ENCODE results near the gene TSPAN18.
A peak's percentile ranks its signal among the peaks of the same experiment; 100 is the strongest.

TSPAN18 gene

DNA sequence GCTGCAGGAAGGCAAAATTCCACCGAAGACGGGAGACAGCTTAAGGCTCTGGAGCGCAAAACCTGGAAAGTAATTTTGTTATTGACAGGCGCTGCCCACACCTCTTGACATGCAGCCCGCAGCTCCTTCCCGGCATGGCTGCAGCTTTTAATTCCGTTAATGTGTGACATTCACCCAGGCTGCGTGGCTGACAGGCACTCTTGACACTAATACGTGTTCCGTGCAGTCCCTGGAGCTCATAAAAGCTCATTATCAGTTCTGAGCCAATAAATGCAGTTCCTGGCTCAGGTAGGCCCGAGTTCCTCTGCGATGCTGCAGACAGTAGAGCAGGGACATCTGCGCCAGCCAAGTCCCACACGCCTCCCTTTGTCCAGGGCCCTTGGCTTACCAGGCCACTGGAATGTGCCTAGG is 34.8 kb downstream of the TSPAN18 start:
- TF ChIP-seq, protein P1, sequence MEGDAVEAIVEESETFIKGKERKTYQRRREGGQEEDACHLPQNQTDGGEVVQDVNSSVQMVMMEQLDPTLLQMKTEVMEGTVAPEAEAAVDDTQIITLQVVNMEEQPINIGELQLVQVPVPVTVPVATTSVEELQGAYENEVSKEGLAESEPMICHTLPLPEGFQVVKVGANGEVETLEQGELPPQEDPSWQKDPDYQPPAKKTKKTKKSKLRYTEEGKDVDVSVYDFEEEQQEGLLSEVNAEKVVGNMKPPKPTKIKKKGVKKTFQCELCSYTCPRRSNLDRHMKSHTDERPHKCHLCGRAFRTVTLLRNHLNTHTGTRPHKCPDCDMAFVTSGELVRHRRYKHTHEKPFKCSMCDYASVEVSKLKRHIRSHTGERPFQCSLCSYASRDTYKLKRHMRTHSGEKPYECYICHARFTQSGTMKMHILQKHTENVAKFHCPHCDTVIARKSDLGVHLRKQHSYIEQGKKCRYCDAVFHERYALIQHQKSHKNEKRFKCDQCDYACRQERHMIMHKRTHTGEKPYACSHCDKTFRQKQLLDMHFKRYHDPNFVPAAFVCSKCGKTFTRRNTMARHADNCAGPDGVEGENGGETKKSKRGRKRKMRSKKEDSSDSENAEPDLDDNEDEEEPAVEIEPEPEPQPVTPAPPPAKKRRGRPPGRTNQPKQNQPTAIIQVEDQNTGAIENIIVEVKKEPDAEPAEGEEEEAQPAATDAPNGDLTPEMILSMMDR (IDR thresholded peaks at IDR 0.05; ENCODE audit: insufficient read depth, low read depth, low read length, missing control alignments): no peak
- H3K4me3 ChIP-seq (ENCODE audit: low read depth, low read length): no peak overlapping the region
- no peak for DNase-seq (ENCODE audit: low read depth)

DNA sequence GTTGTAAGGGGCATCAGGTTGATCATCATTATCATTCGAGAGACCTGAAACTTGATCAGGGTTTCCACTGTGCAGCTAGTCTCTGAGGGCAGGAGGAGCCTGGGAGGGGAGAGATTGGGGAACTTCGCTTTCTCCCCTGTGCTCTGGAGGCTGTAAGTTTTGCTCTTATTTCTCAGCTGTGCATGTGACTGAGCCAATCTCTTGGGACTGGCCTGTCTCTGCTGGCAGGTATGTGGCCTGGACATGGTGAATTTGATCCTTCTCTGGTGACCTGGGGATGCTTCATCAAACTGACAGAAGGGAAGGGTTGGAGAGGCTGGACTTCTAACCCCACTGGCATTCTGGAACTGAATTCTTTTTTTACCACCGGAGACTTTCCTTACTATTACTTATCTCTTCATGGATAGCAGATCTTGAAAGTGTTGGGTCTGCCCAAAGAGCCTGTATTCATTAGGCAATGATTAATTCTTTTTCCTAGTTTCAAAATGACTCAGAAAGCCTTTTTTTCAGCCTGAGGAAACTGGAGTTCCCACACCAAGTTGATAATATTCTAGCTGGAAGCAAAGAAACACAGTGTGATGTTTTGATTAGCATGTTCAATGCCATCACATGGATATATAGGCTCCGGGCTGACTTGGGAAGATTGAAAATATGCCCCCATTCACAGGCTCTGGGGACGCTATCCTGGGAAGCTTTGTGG is 36.5 kb downstream of the TSPAN18 start:
- peak; percentile 3 for DNase-seq (ENCODE audit: low read depth)
- TF ChIP-seq, protein P1 (IDR thresholded peaks at IDR 0.05; ENCODE audit: insufficient read depth, low read depth, low read length, missing control alignments): no peak
- no peak overlapping the region for H3K4me3 ChIP-seq (ENCODE audit: low read depth, low read length)

DNA sequence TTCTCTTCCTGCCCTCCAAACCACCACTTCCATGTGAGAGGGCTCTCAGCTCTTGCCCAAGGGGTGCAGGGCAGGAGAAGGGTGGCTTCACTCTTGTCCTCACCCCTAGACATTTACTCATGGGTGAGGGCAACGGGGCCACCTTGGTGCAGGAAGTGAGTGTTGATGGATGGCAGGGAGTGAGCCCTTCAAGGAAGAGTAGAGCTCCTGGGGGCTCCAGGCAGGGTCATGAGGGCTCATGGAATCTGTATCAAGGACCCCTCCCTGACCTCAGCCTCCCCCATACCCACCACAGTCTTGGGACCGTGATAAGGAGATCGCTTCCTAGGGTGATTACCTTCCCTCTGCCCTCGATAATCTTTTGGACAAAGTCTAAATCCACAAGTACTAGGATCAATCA is 37.8 kb downstream of the TSPAN18 start:
- TF ChIP-seq, protein P1 (IDR thresholded peaks at IDR 0.05; ENCODE audit: insufficient read depth, low read depth, low read length, missing control alignments): no peak
- no peak overlapping the region for H3K4me3 ChIP-seq (ENCODE audit: low read depth, low read length)
- DNase-seq (ENCODE audit: low read depth): no peak

DNA sequence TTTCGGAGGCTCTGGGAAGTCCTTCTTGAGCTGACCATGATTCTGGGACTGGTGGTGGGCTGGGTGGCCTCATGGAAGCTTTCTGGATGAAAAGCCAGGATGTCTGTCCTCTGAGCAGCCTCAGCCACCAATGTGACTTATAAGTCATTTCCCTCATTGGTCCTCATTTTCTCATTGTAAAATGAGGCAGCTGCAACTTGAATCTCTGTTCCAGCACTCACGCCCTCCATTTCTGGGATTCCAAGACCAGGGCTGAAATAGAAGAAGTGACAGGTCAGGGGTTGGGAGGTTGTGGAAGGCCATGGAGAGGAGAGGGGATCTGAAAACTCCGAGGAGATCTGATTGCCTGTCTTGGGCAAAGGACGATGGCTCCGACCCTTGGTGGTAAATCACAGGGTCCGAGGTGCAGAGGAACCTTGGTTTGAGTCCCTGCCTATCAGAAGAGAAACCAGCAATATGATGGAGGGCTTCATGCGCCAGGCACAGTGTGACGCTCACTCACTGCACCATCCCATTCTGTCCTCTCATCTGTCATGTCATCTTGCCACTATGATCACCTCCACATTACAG is 38.3 kb downstream of the TSPAN18 start:
- no peak for DNase-seq (ENCODE audit: low read depth)
- TF ChIP-seq, protein P1 (IDR thresholded peaks at IDR 0.05; ENCODE audit: insufficient read depth, low read depth, low read length, missing control alignments): no peak
- no peak overlapping the region for H3K4me3 ChIP-seq (ENCODE audit: low read depth, low read length)

DNA sequence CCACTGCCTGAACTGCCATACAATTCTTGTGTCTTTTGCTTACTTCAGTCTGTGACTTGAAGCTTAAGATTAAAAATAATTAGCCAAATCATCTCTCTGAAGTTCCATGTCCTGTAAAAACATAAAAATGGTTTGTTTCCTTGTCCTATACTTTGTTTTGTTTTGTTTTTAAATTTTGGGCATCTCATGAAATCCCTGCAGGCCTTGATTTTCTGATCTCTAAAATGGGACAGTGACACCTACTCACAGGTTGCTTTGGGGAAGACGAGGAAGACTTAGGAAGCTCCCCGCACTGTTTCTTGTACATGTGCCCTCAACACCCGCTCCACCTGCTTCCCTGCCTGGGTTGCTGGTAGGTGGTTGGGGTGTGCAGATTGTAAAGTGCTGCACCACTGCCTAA is 38.9 kb downstream of the TSPAN18 start:
- no peak overlapping the region for H3K4me3 ChIP-seq (ENCODE audit: low read depth, low read length)
- DNase-seq (ENCODE audit: low read depth): no peak
- TF ChIP-seq, protein P1 (IDR thresholded peaks at IDR 0.05; ENCODE audit: insufficient read depth, low read depth, low read length, missing control alignments): no peak

DNA sequence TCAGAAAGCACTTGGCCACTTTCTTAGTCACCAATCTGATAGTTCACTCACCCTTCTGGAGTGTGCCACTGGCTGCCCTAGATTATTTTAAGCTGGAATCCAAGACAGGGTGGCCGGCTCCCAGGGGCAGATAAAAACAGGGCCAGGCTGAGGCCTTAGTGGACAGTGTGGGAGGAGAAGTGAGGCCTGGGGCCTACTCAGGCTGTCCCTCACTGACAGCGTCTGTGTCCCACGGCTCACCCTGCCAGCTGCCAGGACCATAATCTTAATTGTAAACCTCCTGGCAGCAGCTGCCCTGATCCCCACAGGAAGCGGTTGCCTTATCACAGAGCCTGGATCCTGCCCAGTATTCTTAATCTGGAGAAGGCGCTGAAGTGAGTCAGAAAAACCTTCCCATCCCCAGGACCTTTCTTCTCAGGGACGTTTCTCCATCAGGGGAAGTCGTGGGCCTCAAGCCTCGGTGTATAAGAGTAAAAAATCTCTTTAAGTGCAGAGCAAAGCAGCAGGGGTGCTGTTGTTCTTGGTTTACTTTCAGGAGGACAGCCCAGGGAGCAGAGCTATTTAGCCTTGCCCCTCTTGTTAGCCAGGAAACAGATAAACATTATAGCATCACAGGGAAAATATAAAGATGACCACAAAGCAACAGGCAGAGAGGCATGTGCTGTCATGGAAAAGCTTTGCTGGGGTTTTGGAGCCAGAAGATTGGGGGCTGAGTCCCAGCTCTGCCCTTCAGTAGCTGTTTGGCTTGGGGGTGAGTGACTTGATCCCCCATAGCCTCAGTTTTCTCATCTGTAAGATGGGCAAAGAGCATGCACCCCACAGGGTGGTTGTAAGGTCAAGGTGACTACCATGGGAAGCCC is 39.6 kb downstream of the TSPAN18 start:
- TF ChIP-seq, protein P1 (IDR thresholded peaks at IDR 0.05; ENCODE audit: insufficient read depth, low read depth, low read length, missing control alignments): no peak
- DNase-seq (ENCODE audit: low read depth): no peak
- no peak overlapping the region for H3K4me3 ChIP-seq (ENCODE audit: low read depth, low read length)

All from GM12865 (cell line).